HEK293 (cell line): ENCODE results near the gene MAN1B1.

Source experiments
- CTCF ChIA-PET: fragments of 350-600 bp; formaldehyde crosslinking; extraction: SDS; loops from one replicate; lab custom pipeline; 2021; ENCODE audit warnings: antibody characterized with exemption; lab: Yijun Ruan, JAX
- POLR2A ChIA-PET: fragments of 300-600 bp; formaldehyde crosslinking; extraction: SDS; loops from one replicate; lab custom pipeline; 2020; ENCODE audit warnings: antibody characterized with exemption, inconsistent platforms; lab: Yijun Ruan, JAX
- H3K27ac ChIP-seq: fragments of 200-500 bp; sonication (Bioruptor generic); 2 replicates; pipeline ENCODE4 v1.5.1; 2014; ENCODE audit warnings: low read depth, low read length, control low read depth, inconsistent platforms; ENCODE audit errors: extremely low read depth
- H3K36me3 ChIP-seq, 2 experiments: fragments of 200-500 bp in 1 of 2; sonication (Bioruptor generic) in 1 of 2; 1 replicate in 1 of 2; 2 replicates in 1 of 2; pipeline ENCODE4 v1.5.1; 2014 to 2017; ENCODE audit warnings: inconsistent platforms in 2 of 2, low read length in 2 of 2; ENCODE audit not compliant: control insufficient read depth in 2 of 2, insufficient read depth in 1 of 2
- H3K4me1 ChIP-seq: fragments of 200-500 bp; sonication (Bioruptor generic); 2 replicates; pipeline ENCODE4 v1.5.1; 2014; ENCODE audit warnings: mild to moderate bottlenecking, low read length, inconsistent platforms; ENCODE audit not compliant: control insufficient read depth, insufficient read depth
- H3K4me3 ChIP-seq: 2 replicates; pipeline ENCODE4 v1.5.1; 2011; ENCODE audit warnings: low read depth, mild to moderate bottlenecking, control low read depth, low read length, moderate library complexity
- H3K9me3 ChIP-seq: fragments of 200-500 bp; sonication (Bioruptor generic); 2 replicates; pipeline ENCODE4 v1.5.1; 2014; ENCODE audit warnings: low read depth, low read length, inconsistent platforms; ENCODE audit not compliant: control insufficient read depth, insufficient read depth
- KLF16 ChIP-seq: fragments of 450-650 bp; formaldehyde crosslinking; IDR thresholded peaks from 2 replicates; pipeline ENCODE4 v1.5.1; 2017; ENCODE audit warnings: missing biosample characterization, missing genetic modification characterization
- SCRT1 ChIP-seq: fragments of 450-650 bp; formaldehyde crosslinking; IDR thresholded peaks from 2 replicates; pipeline ENCODE4 v1.5.1; 2016; ENCODE audit warnings: missing biosample characterization, missing genetic modification characterization, borderline replicate concordance
- ZBTB17 ChIP-seq: fragments of 450-650 bp; formaldehyde crosslinking; IDR thresholded peaks from 2 replicates; pipeline ENCODE4 v1.5.1; 2016; ENCODE audit warnings: missing biosample characterization, missing genetic modification characterization
- ZNF112 ChIP-seq: fragments of 450-650 bp; formaldehyde crosslinking; IDR thresholded peaks from 2 replicates; pipeline ENCODE4 v1.5.0; 2017; ENCODE audit warnings: missing biosample characterization, missing genetic modification characterization
- ZNF169 ChIP-seq: fragments of 450-650 bp; formaldehyde crosslinking; IDR thresholded peaks from 2 replicates; pipeline ENCODE4 v1.5.1; 2016; ENCODE audit warnings: missing biosample characterization, missing genetic modification characterization
- ZNF248 ChIP-seq: fragments of 450-650 bp; formaldehyde crosslinking; IDR thresholded peaks from 2 replicates; pipeline ENCODE4 v1.5.1; 2017; ENCODE audit warnings: missing biosample characterization, missing genetic modification characterization
- ZNF280C ChIP-seq: fragments of 450-650 bp; formaldehyde crosslinking; IDR thresholded peaks from 2 replicates; pipeline ENCODE4 v1.5.1; 2016; ENCODE audit warnings: missing biosample characterization, missing genetic modification characterization
- ZNF404 ChIP-seq: fragments of 450-650 bp; formaldehyde crosslinking; IDR thresholded peaks from 2 replicates; pipeline ENCODE4 v1.5.1; 2017; ENCODE audit warnings: missing biosample characterization, missing genetic modification characterization
- ZNF48 ChIP-seq: fragments of 450-650 bp; formaldehyde crosslinking; IDR thresholded peaks from 2 replicates; pipeline ENCODE4 v1.5.1; 2016; ENCODE audit warnings: missing biosample characterization, missing genetic modification characterization
- ZNF621 ChIP-seq: fragments of 450-650 bp; formaldehyde crosslinking; IDR thresholded peaks from 2 replicates; pipeline ENCODE4 v1.5.1; 2017; ENCODE audit warnings: missing biosample characterization, missing genetic modification characterization
- ZNF624 ChIP-seq: fragments of 450-650 bp; formaldehyde crosslinking; IDR thresholded peaks from 2 replicates; pipeline ENCODE4 v1.5.1; 2017; ENCODE audit warnings: missing biosample characterization, missing genetic modification characterization
- ZNF664 ChIP-seq: fragments of 450-650 bp; formaldehyde crosslinking; IDR thresholded peaks from 2 replicates; pipeline ENCODE4 v1.5.1; 2016; ENCODE audit warnings: missing biosample characterization, missing genetic modification characterization
- ZNF776 ChIP-seq: fragments of 450-650 bp; formaldehyde crosslinking; IDR thresholded peaks from 2 replicates; pipeline ENCODE4 v1.5.0; 2017; ENCODE audit warnings: missing biosample characterization, missing genetic modification characterization, borderline replicate concordance
- ZNF785 ChIP-seq: fragments of 450-650 bp; formaldehyde crosslinking; IDR thresholded peaks from 2 replicates; pipeline ENCODE4 v1.5.1; 2016; ENCODE audit warnings: missing biosample characterization, missing genetic modification characterization
- TF ChIP-seq, protein P1 (sequence below): fragments of 450-650 bp; formaldehyde crosslinking; IDR thresholded peaks from 2 replicates; pipeline ENCODE4 v1.5.0; 2017; ENCODE audit warnings: missing biosample characterization, missing genetic modification characterization, borderline replicate concordance
- TF ChIP-seq, protein P2 (sequence below): IDR thresholded peaks from 2 replicates; pipeline ENCODE4 v1.6.1; 2011; ENCODE audit warnings: mild to moderate bottlenecking, low read depth, low read length, borderline replicate concordance
- TF ChIP-seq, protein P3 (sequence below): fragments of 450-650 bp; formaldehyde crosslinking; IDR thresholded peaks from 2 replicates; pipeline ENCODE4 v1.5.1; 2016; ENCODE audit warnings: missing biosample characterization, missing genetic modification characterization

MAN1B1 gene

GRCh38 chr9:137099231-137099630 is 12.4 kb downstream of the MAN1B1 start (continued):
- TF ChIP-seq ZBTB17 (tag by site-specific recombination) (no peak), ZNF48 (tag by site-specific recombination) (no peak)

DNA sequence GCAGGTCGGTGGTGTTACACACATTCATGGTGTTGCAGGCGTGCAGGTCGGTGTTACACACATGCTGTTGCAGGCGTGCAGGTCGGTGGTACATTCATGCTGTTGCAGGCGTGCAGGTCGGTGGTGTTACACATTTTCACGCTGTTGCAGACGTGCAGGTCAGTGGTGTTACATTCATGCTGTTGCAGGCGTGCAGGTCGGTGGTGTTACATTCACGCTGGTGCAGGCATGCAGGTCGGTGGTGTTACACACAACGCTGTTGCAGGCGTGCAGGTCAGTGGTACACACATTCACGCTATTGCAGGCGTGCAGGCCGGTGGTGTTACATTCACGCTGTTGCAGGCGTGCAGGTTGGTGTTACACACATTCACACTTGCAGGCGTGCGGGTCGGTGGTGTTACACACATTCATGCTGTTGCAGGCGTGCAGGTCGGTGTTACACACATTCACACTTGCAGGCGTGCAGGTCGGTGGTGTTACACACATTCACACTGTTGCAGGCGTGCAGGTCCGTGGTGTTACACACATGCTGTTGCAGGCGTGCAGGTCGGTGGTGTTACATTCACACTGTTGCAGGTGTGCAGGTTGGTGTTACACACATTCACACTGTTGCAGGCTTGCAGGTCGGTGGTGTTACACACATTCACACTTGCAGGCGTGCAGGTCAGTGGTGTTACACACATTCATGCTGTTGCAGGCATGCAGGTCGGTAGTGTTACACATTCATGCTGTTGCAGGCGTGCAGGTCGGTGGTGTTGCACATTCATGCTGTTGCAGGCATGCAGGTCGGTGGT is 16.6 kb downstream of the MAN1B1 start:
- no peak for TF ChIP-seq ZNF280C (tag by site-specific recombination)
- no peak for TF ChIP-seq ZNF169 (tag by site-specific recombination)
- TF ChIP-seq, protein P1, sequence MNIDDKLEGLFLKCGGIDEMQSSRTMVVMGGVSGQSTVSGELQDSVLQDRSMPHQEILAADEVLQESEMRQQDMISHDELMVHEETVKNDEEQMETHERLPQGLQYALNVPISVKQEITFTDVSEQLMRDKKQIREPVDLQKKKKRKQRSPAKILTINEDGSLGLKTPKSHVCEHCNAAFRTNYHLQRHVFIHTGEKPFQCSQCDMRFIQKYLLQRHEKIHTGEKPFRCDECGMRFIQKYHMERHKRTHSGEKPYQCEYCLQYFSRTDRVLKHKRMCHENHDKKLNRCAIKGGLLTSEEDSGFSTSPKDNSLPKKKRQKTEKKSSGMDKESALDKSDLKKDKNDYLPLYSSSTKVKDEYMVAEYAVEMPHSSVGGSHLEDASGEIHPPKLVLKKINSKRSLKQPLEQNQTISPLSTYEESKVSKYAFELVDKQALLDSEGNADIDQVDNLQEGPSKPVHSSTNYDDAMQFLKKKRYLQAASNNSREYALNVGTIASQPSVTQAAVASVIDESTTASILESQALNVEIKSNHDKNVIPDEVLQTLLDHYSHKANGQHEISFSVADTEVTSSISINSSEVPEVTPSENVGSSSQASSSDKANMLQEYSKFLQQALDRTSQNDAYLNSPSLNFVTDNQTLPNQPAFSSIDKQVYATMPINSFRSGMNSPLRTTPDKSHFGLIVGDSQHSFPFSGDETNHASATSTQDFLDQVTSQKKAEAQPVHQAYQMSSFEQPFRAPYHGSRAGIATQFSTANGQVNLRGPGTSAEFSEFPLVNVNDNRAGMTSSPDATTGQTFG, result no peak
- no peak for TF ChIP-seq KLF16 (tag by site-specific recombination)
- no peak for TF ChIP-seq ZNF664 (tag by site-specific recombination)
- TF ChIP-seq, protein P2, sequence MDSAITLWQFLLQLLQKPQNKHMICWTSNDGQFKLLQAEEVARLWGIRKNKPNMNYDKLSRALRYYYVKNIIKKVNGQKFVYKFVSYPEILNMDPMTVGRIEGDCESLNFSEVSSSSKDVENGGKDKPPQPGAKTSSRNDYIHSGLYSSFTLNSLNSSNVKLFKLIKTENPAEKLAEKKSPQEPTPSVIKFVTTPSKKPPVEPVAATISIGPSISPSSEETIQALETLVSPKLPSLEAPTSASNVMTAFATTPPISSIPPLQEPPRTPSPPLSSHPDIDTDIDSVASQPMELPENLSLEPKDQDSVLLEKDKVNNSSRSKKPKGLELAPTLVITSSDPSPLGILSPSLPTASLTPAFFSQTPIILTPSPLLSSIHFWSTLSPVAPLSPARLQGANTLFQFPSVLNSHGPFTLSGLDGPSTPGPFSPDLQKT, result no peak
- TF ChIP-seq, protein P3, sequence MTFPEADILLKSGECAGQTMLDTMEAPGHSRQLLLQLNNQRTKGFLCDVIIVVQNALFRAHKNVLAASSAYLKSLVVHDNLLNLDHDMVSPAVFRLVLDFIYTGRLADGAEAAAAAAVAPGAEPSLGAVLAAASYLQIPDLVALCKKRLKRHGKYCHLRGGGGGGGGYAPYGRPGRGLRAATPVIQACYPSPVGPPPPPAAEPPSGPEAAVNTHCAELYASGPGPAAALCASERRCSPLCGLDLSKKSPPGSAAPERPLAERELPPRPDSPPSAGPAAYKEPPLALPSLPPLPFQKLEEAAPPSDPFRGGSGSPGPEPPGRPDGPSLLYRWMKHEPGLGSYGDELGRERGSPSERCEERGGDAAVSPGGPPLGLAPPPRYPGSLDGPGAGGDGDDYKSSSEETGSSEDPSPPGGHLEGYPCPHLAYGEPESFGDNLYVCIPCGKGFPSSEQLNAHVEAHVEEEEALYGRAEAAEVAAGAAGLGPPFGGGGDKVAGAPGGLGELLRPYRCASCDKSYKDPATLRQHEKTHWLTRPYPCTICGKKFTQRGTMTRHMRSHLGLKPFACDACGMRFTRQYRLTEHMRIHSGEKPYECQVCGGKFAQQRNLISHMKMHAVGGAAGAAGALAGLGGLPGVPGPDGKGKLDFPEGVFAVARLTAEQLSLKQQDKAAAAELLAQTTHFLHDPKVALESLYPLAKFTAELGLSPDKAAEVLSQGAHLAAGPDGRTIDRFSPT (tag by site-specific recombination), result no peak
- no peak for TF ChIP-seq ZNF785 (tag by site-specific recombination)
- no peak for TF ChIP-seq ZNF776 (tag by site-specific recombination)
- no peak for TF ChIP-seq ZNF621 (tag by site-specific recombination)
- no peak for TF ChIP-seq SCRT1 (tag by site-specific recombination)
- TF ChIP-seq ZNF404, result no peak
- TF ChIP-seq ZNF624 (tag by site-specific recombination), result no peak
- TF ChIP-seq ZNF112 (tag by site-specific recombination), result no peak
- no peak for TF ChIP-seq ZNF248 (tag by site-specific recombination)
- CTCF ChIA-PET, result interaction anchor here (0.7 to 2.1 kb wide), 4 partner anchors 15 to 134 kb away, joined by 4 to 7 read pairs (median 4); no protein-coding TSS in a partner anchor
- Histone ChIP-seq H3K27ac (no peak overlapping the region), H3K9me3 (no peaks in the 10 kb centered on the region), H3K4me3 (no peak overlapping the region), H3K36me3 (peaks cover 0 to 93% of the 10 kb centered on the region in 2 experiments; a peak in 2 of 3 replicates), H3K4me1 (no peaks in the 10 kb centered on the region)
- POLR2A ChIA-PET, result no interaction called here
